OCI-LY1 (cell line): Measurements from ENCODE around the gene STARD7.

Source experiments
- H2AFZ ChIP-seq: fragments of 200-600 bp; sonication (generic), shearing (Covaris generic); 2 replicates; pipeline ENCODE4 v1.6.0; 2014; ENCODE audit warnings: antibody characterized with exemption, mild to moderate bottlenecking, low read length
- H3F3A ChIP-seq: fragments of 200-600 bp; sonication (generic), shearing (Covaris generic); 2 replicates; pipeline ENCODE4 v1.6.0; 2014; ENCODE audit warnings: mild to moderate bottlenecking, antibody characterized with exemption, low read length, moderate library complexity; ENCODE audit not compliant: insufficient read depth
- H3K27ac ChIP-seq: fragments of 200-600 bp; sonication (generic); 2 replicates; pipeline ENCODE4 v1.5.1; 2014; ENCODE audit warnings: low read length, mixed run types, mild to moderate bottlenecking, low read depth; ENCODE audit not compliant: poor library complexity, severe bottlenecking
- H3K27me3 ChIP-seq: fragments of 200-600 bp; sonication (generic); 2 replicates; pipeline ENCODE4 v1.6.0; 2014; ENCODE audit warnings: antibody characterized with exemption, mild to moderate bottlenecking, low read length, moderate library complexity; ENCODE audit not compliant: insufficient read depth
- H3K36me3 ChIP-seq: fragments of 200-600 bp; sonication (generic); 2 replicates; pipeline ENCODE4 v1.6.1; 2014; ENCODE audit warnings: mild to moderate bottlenecking, antibody characterized with exemption, low read length, moderate library complexity, mixed read lengths; ENCODE audit not compliant: insufficient read depth
- H3K4me1 ChIP-seq: fragments of 200-600 bp; sonication (generic); 2 replicates; pipeline ENCODE4 v1.5.1; 2014; ENCODE audit warnings: mild to moderate bottlenecking, low read length, moderate library complexity; ENCODE audit not compliant: insufficient read depth, severe bottlenecking
- H3K4me2 ChIP-seq: fragments of 200-600 bp; sonication (generic), shearing (Covaris generic); 2 replicates; pipeline ENCODE4 v1.6.1; 2014; ENCODE audit warnings: low read length
- H3K4me3 ChIP-seq: fragments of 200-600 bp; sonication (generic); 2 replicates; pipeline ENCODE4 v1.5.1; 2014; ENCODE audit warnings: low read length, low read depth, mild to moderate bottlenecking, mixed read lengths; ENCODE audit not compliant: poor library complexity, severe bottlenecking
- H3K79me2 ChIP-seq: fragments of 200-600 bp; shearing (Covaris generic); 2 replicates; pipeline ENCODE4 v1.6.1; 2016; ENCODE audit warnings: mixed run types, low read length, mixed read lengths; ENCODE audit not compliant: insufficient read depth
- H3K9ac ChIP-seq: fragments of 200-600 bp; sonication (generic), shearing (Covaris generic); 2 replicates; pipeline ENCODE4 v1.6.1; 2014; ENCODE audit warnings: mild to moderate bottlenecking, low read length, mixed read lengths
- H3K9me2 ChIP-seq: fragments of 200-600 bp; sonication (generic), shearing (Covaris generic); 2 replicates; pipeline ENCODE4 v1.6.1; 2014; ENCODE audit warnings: low read depth, mild to moderate bottlenecking, low read length, mixed read lengths
- H3K9me3 ChIP-seq: fragments of 200-600 bp; shearing (Covaris generic); 2 replicates; pipeline ENCODE4 v1.6.1; 2014; ENCODE audit warnings: low read length, mixed read lengths
- H4K20me1 ChIP-seq: fragments of 200-600 bp; sonication (generic), shearing (Covaris generic); 2 replicates; pipeline ENCODE4 v1.6.0; 2016; ENCODE audit warnings: mild to moderate bottlenecking, low read length; ENCODE audit not compliant: insufficient read depth
- CTCF ChIP-seq: fragments of 200-600 bp; sonication (generic), shearing (Covaris generic); IDR thresholded peaks from 2 replicates; pipeline ENCODE4 v1.5.1; 2017; ENCODE audit warnings: mild to moderate bottlenecking, antibody characterized with exemption, low read length, moderate library complexity, mixed read lengths
- EZH2 ChIP-seq: fragments of 200-600 bp; sonication (generic), shearing (Covaris generic); IDR thresholded peaks from 2 replicates; pipeline ENCODE4 v1.8.0; 2017; ENCODE audit warnings: borderline replicate concordance, mixed run types, mild to moderate bottlenecking, antibody characterized with exemption, low read length, moderate library complexity, mixed read lengths

The STARD7 gene

DNA sequence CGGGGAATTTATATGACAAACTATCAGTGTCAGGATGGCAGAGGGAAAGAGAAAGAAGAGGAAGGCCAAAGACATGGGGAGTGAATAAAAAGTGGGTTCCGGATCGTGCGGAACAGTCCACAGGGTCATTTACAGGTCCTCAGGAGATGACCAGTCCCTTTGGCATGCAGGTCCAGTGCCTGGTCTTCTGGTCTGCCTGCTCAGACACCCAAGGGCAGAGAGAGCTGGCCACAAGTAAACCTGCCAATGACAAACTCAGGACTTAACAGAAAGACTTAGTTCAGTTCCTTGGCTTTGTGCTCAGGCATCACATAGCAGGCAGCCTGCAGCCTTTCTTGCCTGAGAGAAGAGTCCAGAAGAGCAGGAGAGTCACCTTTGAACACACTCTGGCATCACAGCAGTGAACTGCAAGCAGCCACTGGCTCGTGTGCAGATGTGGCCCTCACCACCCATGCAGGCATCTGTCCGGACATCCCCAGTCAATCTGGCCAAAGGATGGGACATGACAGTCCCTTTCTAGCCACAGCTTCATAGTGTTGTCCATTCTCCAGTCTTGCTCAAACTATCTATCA, 43.2 kb upstream of the STARD7 start:
- H3K9me2 ChIP-seq = no peaks in the 10 kb centered on the region
- H3K4me3 ChIP-seq = no peak overlapping the region
- H3K4me2 ChIP-seq = no peak overlapping the region
- H3K9ac ChIP-seq = no peak overlapping the region
- H3K9me3 ChIP-seq = no peaks in the 10 kb centered on the region
- no peaks in the 10 kb centered on the region for H3K27me3 ChIP-seq
- TF ChIP-seq EZH2 = no peak
- no peak for TF ChIP-seq CTCF
- no peak overlapping the region for H2AFZ ChIP-seq
- no peak overlapping the region for H3K27ac ChIP-seq
- peaks cover 4% of the 10 kb centered on the region for H3K4me1 ChIP-seq
- H4K20me1 ChIP-seq = no peaks in the 10 kb centered on the region
- 0 out of 2 replicates have a peak, but pooled peaks cover 3% of the 10 kb centered on the region for H3F3A ChIP-seq
- peaks cover 45% of the 10 kb centered on the region for H3K36me3 ChIP-seq
- no peaks in the 10 kb centered on the region for H3K79me2 ChIP-seq

GRCh38 chr2:96250188-96250587, 41.6 kb upstream of the STARD7 start:
- H3K9ac ChIP-seq = no peak overlapping the region
- H3K4me2 ChIP-seq = no peak overlapping the region
- H3K27ac ChIP-seq = no peak overlapping the region

DNA sequence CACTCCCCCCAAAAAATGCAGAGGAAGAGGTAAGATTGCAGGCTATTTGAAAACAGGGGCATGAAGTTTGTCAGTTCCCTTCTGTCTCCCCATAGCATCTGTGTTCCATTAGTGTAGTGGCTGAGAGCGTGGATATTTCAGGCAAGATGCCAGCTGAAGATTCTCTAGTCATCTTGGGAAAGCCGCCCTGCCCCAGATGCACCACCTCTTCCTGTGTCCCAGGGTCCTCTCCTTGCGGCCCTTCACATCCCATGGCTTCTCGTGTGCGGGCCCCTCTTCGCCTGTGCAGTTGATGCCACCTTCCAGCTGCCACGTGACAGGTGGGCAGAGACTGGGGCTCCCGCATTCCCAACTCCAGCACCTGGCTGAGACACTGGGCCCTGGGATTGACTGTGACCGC, 41.0 kb upstream of the STARD7 start:
- peaks cover 32% of the 10 kb centered on the region for H3K36me3 ChIP-seq
- TF ChIP-seq CTCF (no peak), EZH2 (no peak)

More at GRCh38 chr2:96250188-96250587, 41.6 kb upstream of the STARD7 start:
- H3K9me2 ChIP-seq = no peaks in the 10 kb centered on the region
- no peaks in the 10 kb centered on the region for H4K20me1 ChIP-seq
- no peaks in the 10 kb centered on the region for H3K79me2 ChIP-seq
- H3F3A ChIP-seq = 0 out of 2 replicates have a peak, but pooled peaks cover 3% of the 10 kb centered on the region
- H3K4me3 ChIP-seq = no peak overlapping the region
- no peak overlapping the region for H2AFZ ChIP-seq
- H3K9me3 ChIP-seq = no peaks in the 10 kb centered on the region
- H3K4me1 ChIP-seq = peaks cover 8% of the 10 kb centered on the region
- H3K27me3 ChIP-seq = no peaks in the 10 kb centered on the region
- TF ChIP-seq CTCF (no peak), EZH2 (no peak)
- peaks cover 37% of the 10 kb centered on the region for H3K36me3 ChIP-seq

More for the DNA sequence above, 41.0 kb upstream of the STARD7 start:
- H3F3A ChIP-seq = 0 out of 2 replicates have a peak, but pooled peaks cover 3% of the 10 kb centered on the region
- no peak overlapping the region for H3K9ac ChIP-seq
- H4K20me1 ChIP-seq = no peaks in the 10 kb centered on the region
- H3K9me3 ChIP-seq = no peaks in the 10 kb centered on the region
- H2AFZ ChIP-seq = no peak overlapping the region
- H3K4me2 ChIP-seq = no peak overlapping the region
- no peaks in the 10 kb centered on the region for H3K27me3 ChIP-seq
- no peak overlapping the region for H3K4me3 ChIP-seq
- no peaks in the 10 kb centered on the region for H3K79me2 ChIP-seq
- H3K9me2 ChIP-seq = no peaks in the 10 kb centered on the region
- no peak overlapping the region for H3K27ac ChIP-seq
- peaks cover 8% of the 10 kb centered on the region for H3K4me1 ChIP-seq
